ENCODE data around the gene RGL1.

GRCh38 chr1:183936791-183937190 lies 131.9 kb downstream of the RGL1 start:
- TF ChIP-seq CTCF (conservative IDR thresholded peaks at IDR 0.05): no peak
- no peak for TF ChIP-seq ZFX (IDR thresholded peaks at IDR 0.05)
